K562 (cell line): ENCODE results near the gene KPNB1. TPM values are rescaled to one million over a fixed set of nuclear protein-coding genes. Genes with fewer than 3 reads are reported as not detected.

Experiments used
- BCOR ChIP-seq: fragments of 450-650 bp; IDR thresholded peaks from 2 replicates; pipeline ENCODE4 v1.6.1; 2016
- FOXO4 ChIP-seq: fragments of 450-650 bp; formaldehyde crosslinking; IDR thresholded peaks from 2 replicates; pipeline ENCODE4 v1.4.0; 2020; ENCODE audit warnings: mild to moderate bottlenecking, moderate library complexity
- ZNF143 ChIP-seq: sonication (generic); formaldehyde crosslinking; IDR thresholded peaks from 2 replicates; pipeline ENCODE4 v1.9.0; 2022; ENCODE audit warnings: mild to moderate bottlenecking, missing genetic modification reagents
- polyA plus RNA-seq, 8 experiments: library from polyadenylated mRNA; depleted of rRNA in 4 of 8; stranded (reverse) in 5 of 8; unstranded in 3 of 8; fragments of >200 nt; fragmentation: Nextera tagmentation in 2 of 8; fragmentation: Illumina TruSeq in 1 of 8; extraction: Ambion mirVana in 2 of 8; extraction: Trizol in 1 of 8; gene quantifications; 2 replicates each; pipeline versions ENCODE4 v1.2.1 to v1.2.3, GENCODE V29; 2011 to 2014; ENCODE audit warnings: inconsistent platforms in 1 of 8, missing spikeins in 1 of 8
- total RNA-seq, 7 experiments: library from RNA; depleted of rRNA in 6 of 7; stranded (reverse); fragments of >200 nt in 6 of 7; fragmentation: Illumina TruSeq in 2 of 7; extraction: Trizol in 2 of 7; gene quantifications; 2 replicates each; pipeline versions ENCODE4 v1.2.1 to v1.2.3, GENCODE V29; 2011 to 2021; ENCODE audit warnings: low replicate concordance in 1 of 7
- TF ChIP-seq, protein P1 (sequence below): fragments of 250-450 bp; sonication (Bioruptor Pico); IDR thresholded peaks from 2 replicates; pipeline ENCODE4 v1.4.0; 2020; ENCODE audit warnings: mild to moderate bottlenecking, moderate library complexity
- TF ChIP-seq, protein P2 (sequence below), 2 experiments: fragments of 150-350 bp in 1 of 2; IDR thresholded peaks; 2 replicates each; pipeline ENCODE4 v1.6.1; 2012 to 2016; ENCODE audit warnings: low read depth in 2 of 2, low read length in 2 of 2, mild to moderate bottlenecking in 1 of 2, moderate library complexity in 1 of 2

KPNB1 gene
- total and polyA plus RNA-seq, 9 of the 15 experiments (the other 6 are each of a cell fraction or from before 2014, with no cell fraction given): 154 to 622 (median 354) TPM

- TF ChIP-seq, protein P1, sequence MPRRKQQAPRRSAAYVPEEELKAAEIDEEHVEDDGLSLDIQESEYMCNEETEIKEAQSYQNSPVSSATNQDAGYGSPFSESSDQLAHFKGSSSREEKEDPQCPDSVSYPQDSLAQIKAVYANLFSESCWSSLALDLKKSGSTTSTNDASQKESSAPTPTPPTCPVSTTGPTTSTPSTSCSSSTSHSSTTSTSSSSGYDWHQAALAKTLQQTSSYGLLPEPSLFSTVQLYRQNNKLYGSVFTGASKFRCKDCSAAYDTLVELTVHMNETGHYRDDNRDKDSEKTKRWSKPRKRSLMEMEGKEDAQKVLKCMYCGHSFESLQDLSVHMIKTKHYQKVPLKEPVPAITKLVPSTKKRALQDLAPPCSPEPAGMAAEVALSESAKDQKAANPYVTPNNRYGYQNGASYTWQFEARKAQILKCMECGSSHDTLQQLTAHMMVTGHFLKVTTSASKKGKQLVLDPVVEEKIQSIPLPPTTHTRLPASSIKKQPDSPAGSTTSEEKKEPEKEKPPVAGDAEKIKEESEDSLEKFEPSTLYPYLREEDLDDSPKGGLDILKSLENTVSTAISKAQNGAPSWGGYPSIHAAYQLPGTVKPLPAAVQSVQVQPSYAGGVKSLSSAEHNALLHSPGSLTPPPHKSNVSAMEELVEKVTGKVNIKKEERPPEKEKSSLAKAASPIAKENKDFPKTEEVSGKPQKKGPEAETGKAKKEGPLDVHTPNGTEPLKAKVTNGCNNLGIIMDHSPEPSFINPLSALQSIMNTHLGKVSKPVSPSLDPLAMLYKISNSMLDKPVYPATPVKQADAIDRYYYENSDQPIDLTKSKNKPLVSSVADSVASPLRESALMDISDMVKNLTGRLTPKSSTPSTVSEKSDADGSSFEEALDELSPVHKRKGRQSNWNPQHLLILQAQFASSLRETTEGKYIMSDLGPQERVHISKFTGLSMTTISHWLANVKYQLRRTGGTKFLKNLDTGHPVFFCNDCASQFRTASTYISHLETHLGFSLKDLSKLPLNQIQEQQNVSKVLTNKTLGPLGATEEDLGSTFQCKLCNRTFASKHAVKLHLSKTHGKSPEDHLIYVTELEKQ (CRISPR knock-in tag): no peak
- TF ChIP-seq, protein P2, sequence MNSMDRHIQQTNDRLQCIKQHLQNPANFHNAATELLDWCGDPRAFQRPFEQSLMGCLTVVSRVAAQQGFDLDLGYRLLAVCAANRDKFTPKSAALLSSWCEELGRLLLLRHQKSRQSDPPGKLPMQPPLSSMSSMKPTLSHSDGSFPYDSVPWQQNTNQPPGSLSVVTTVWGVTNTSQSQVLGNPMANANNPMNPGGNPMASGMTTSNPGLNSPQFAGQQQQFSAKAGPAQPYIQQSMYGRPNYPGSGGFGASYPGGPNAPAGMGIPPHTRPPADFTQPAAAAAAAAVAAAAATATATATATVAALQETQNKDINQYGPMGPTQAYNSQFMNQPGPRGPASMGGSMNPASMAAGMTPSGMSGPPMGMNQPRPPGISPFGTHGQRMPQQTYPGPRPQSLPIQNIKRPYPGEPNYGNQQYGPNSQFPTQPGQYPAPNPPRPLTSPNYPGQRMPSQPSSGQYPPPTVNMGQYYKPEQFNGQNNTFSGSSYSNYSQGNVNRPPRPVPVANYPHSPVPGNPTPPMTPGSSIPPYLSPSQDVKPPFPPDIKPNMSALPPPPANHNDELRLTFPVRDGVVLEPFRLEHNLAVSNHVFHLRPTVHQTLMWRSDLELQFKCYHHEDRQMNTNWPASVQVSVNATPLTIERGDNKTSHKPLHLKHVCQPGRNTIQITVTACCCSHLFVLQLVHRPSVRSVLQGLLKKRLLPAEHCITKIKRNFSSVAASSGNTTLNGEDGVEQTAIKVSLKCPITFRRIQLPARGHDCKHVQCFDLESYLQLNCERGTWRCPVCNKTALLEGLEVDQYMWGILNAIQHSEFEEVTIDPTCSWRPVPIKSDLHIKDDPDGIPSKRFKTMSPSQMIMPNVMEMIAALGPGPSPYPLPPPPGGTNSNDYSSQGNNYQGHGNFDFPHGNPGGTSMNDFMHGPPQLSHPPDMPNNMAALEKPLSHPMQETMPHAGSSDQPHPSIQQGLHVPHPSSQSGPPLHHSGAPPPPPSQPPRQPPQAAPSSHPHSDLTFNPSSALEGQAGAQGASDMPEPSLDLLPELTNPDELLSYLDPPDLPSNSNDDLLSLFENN (IDR thresholded peaks at IDR 0.05; ENCODE audit: low read depth in 2 of 2, low read length in 2 of 2): peak in 1 of 2 experiments; percentile 69; a peak in 2 of 4 replicates
- no peak for TF ChIP-seq FOXO4
- peak; percentile 72 for TF ChIP-seq ZNF143 (CRISPR knock-in tag)
- TF ChIP-seq BCOR: peak; percentile 99
These were observed at the start of gene KPNB1 (continued) for GRCh38 chr17:47649153-47649971.
